ENCODE results near the gene PAXIP1.

DNA sequence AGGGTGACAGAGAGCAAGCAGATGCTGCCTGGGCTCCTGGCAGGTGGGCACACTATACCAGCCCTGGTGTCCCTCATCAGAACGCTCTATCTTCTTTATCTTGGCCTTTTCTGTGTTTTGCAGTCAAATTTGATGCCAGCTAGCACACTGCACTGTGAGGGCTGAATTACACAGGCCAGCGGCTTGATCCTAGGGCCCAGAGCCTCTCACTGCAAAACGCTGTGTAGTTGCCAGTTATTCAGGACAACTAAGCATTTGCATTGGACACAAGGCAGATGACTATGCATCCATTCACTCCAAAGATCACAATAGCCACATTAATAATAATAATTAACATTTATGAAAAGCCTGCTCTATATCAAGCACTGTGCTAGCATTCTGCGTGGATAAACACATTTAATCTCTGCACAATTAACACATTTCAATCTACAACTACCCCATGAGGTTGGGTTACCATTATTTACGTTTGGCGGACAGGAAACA is 100.3 kb downstream of the PAXIP1 start:
- TF ChIP-seq, protein P1, sequence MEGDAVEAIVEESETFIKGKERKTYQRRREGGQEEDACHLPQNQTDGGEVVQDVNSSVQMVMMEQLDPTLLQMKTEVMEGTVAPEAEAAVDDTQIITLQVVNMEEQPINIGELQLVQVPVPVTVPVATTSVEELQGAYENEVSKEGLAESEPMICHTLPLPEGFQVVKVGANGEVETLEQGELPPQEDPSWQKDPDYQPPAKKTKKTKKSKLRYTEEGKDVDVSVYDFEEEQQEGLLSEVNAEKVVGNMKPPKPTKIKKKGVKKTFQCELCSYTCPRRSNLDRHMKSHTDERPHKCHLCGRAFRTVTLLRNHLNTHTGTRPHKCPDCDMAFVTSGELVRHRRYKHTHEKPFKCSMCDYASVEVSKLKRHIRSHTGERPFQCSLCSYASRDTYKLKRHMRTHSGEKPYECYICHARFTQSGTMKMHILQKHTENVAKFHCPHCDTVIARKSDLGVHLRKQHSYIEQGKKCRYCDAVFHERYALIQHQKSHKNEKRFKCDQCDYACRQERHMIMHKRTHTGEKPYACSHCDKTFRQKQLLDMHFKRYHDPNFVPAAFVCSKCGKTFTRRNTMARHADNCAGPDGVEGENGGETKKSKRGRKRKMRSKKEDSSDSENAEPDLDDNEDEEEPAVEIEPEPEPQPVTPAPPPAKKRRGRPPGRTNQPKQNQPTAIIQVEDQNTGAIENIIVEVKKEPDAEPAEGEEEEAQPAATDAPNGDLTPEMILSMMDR (conservative IDR thresholded peaks at IDR 0.05 in 1 of 2, IDR thresholded peaks at IDR 0.05 in 1 of 2; ENCODE audit: extremely low read depth in 1 of 2, insufficient read depth in 1 of 2, low read depth in 1 of 2, low read length in 2 of 2): no peak
- no peak for TF ChIP-seq EZH2 (IDR thresholded peaks at IDR 0.05; ENCODE audit: borderline replicate concordance, low read length)
